HG03060 (cell line): ENCODE results near the gene ZNF134.

Source experiments
- ATAC-seq: cut with Tn5 transposase; IDR thresholded peaks from one replicate; pipeline ENCODE4 v1.9.1; 2021; ENCODE audit warnings: low read depth, moderate number of reproducible peaks; ENCODE audit not compliant: unreplicated experiment

Gene ZNF134

DNA sequence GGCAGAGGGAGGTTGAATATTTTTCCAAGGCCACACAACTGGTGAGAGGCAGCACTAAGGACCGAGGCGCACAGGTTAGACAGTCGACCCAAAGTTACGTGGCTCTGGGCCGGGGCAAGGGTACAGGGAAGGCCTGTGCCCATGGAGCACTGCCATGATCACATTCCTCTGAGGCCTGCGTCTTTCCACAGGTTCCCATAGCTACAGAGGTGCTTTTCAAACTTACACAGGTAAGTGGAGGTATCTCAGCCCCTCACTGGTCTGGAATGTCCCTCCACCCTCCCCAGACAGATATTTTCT, 19.7 kb downstream of the ZNF134 start:
- ATAC-seq: no peak

DNA sequence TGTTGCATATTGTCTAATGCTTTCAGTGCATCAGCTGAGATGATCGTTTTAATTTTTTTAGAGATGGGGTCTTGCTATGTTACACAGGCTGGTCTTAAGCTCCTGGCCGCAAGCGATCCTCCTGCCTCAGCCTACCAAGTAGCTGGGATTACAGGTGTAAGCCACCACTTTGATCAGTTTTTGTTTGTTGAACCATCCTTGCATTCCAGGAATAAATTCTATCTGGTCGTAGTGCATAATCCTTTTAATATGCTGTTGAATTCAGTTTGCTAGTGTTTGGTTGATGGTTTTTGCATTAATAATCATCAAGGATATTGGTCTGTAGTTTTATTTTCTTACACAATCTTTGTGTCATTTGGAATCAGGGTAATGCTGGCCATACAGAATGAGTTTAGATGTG, 23.3 kb downstream of the ZNF134 start:
- ATAC-seq: no peak

DNA sequence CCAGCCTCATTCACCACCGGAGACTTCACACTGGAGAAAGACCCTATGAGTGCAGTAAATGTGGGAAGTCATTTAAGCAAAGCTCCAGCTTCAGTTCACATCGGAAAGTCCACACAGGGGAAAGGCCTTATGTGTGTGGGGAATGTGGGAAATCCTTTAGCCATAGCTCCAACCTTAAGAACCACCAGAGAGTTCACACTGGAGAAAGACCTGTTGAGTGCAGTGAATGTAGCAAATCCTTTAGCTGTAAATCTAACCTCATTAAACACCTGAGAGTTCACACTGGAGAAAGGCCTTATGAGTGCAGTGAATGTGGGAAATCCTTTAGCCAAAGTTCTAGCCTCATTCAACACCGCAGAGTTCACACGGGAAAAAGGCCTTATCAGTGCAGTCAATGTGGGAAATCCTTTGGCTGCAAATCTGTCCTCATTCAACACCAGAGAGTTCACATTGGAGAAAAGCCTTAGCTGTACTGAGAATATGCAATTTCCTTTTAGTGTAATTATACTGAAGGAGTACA, 27.7 kb downstream of the ZNF134 start:
- ATAC-seq: no peak

DNA sequence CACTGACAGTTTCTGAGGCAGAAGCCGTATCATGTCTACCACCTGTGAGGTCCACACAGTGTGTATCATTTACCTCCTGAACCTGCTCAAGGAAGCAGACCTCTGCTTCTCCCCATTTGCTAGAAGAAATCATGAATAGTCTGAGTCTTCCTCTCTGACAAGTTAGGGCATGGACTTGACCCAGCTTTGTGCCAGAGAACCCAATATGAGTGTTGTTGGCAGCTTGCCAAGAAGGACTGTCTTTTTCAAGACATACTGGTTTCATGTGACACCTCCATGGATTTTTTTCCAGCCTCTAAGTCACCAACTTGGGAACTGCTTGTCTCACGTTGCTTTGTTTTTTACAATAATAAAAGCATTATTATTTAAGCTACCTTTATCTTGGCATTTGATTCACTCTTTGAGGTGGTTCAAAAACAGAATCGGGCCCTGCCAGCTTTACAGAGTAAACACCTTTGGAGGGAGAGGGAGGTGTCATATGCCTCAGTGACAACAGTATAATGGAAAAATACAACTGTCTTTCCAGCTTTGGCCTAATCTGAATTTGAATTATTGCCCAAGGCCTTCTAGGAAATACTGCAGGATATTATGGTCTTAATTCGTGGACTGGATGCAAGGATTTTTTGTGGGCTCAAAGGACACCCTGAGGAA, 28.5 kb downstream of the ZNF134 start:
- no peak for ATAC-seq

DNA sequence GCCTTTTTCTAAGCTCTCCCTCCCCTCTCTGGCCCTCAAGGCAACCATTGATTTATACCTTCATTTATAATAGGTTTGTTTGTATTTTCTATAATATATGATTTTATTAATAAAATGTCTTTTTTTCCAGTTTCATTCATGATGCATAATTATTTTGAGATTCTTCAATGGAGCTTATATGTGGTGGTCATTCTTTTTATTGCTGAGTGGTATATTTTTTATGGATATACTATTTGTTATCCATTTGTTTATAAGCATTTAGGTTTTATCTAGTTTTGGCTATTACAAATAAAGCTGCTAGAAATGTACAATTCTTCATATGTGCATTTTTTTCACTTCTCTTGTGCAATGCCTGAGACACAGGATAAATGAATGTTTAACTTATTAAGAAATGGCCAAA, 29.7 kb downstream of the ZNF134 start:
- ATAC-seq: no peak

DNA sequence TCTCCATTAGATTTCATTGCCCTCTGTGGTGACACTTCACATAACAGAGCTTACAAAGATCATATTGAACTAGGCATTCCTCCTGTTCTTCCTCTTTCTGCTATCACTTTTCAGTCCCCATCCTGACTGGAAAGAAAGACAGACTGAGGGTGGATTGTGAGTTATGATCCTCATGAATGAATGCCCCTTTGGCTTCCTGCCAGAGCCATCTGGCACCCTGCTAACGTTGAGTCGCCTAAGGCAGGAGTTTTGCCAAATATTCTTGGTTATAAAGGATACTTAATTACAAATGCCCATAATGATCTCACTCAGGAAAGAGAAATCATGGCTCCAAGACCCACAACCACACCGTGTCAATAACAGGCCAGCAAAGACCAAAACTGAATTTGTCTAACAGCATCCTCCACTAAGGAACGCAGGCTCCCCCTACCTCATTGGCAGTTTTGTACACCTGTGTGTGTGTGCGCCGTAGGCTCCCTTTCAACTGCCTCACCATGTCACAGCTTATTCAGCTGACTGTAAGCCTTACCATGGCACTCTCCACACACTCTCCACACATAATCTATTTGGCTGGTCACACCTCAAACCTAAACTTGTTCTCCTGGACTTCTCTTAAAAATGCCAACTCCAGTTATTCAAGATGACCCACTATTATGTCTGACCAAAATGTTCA, 34.4 kb downstream of the ZNF134 start:
- ATAC-seq: no peak

DNA sequence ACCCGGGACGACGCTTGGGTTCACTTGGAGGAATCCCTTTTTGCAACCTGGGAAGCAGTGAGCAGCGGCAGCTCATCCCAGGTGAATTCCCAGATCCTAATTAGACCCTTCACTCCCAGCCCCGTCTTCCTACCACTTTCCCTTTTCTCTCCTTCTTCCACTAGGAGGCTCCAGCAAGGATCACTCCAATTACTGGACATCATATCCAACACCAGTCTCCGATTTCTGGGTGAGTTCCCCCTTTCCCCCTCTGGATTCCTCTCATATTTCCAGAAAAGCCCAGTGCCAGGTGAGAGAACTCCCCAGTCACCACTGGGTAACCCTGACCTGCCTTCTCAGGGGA, 37.6 kb downstream of the ZNF134 start:
- ATAC-seq: no peak

DNA sequence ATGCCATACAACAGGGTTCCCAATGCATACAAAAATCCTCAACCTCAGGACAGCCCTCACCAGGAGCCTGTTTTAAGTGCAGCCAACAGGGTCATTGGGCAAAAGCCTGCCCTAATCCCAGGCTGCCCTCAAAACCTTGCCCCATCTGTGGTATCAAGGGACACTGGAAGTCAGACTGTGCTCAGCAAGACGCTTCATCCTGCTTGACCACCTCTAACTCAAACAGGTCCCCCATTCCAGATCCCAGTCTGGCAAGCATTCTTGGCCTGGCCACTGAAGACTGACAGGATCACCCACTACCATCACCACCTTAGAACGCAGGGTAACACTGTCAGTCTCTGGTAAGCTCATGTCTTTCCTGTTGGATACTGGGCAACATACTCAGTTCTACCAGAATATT, 39.6 kb downstream of the ZNF134 start:
- ATAC-seq: no peak

DNA sequence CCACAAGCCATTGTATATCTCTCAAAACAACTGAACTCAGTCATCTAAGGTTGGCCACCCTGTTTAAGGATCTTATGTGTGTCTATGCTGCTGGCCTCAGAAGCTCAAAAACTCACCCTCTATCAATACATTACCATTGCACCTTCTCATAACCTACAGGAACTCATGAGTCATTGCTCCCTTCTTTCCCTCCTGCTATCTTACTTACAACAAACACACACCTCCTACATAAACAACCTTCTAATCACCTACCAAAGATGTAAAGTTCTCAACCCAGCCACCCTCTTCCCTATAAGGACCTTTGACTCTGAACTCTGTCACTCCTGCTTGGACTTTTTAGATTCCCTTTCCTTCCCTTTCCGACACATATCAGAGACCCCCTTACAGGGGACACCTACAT, 41.4 kb downstream of the ZNF134 start:
- no peak for ATAC-seq

DNA sequence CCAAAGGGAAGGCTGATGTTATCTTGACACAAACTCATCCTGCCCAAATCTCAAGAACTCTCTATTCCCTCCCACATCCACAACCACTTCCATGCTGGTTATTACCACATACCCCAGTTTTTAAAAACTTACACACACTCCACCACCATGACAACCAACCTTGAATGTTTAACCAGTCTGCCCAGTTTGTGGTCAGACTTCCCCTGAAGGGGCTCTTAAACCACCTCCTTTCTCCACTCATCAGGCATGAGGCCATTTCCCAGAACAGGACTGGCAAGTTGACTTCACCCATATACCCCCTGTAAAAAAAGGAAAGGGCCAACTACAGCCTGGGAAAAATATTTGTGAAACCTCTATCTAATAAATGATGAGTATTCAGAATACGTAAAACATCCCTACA, 42.3 kb downstream of the ZNF134 start:
- no peak for ATAC-seq

DNA sequence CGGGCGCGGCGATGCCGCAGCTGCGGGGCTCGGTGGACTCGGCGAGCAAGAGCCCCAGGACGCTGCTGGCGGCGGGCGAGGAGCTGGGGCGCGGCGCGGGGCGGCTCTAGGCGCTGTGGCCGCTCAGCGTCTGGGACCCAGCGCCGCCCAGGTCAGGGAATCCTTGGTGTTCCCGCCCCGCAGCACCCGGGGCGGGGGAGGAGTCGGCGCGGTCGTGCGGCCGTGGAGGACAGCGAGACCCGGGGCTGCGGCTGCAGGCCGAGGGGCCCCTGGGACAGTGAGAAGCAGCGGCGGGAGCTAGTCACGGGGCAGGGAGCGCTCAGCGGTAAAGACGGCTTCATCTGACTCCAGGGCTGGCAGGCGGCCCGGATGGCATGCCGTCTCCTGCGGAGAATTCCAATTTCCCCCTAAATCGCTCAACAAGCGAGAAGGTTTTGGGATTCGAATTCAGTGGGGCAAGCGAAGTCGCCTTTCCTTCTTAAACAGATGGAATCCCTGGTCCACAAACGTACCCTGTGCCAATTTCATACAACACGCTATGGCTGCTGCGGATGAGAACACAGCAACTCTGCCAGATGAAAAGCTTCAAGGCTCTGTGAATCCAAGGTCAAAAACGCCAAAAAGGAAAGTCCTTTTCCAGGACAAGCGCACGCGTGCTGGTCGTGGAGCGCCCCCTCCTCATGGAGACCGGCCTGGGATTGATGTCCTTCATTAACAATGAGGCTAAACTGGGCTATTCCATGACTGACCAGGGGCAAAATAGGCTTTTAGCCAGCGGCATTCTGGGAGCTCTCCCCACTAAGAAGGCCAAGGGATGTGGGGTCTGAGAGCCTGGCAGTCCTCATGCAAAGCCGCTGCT, 50.5 kb downstream of the ZNF134 start:
- ATAC-seq: no peak

DNA sequence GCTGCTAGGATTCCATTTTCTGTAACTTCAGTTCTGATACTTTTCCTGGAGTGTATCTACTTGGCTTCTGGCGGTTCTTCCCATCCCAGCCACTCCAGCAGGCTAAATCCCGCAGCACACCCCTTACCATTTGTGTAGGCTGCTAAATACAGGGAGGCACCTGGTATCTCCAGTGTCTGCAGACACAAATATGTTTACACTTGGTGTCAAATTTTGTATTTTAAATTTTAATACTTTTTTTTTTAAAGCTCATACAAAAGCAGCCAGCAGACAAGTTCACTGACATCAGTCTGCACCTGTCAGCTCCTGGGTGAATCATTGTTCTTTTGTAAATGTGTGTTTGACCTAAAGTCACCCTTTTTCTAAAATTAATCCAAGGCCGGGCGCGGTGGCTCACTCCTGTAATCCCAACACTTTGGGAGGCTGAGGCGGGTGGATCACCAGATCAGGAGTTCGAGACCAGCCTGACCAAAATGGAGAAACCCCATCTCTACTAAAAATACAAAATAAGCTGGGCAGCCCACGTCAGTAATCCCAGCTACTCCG, 51.3 kb downstream of the ZNF134 start:
- ATAC-seq: no peak

DNA sequence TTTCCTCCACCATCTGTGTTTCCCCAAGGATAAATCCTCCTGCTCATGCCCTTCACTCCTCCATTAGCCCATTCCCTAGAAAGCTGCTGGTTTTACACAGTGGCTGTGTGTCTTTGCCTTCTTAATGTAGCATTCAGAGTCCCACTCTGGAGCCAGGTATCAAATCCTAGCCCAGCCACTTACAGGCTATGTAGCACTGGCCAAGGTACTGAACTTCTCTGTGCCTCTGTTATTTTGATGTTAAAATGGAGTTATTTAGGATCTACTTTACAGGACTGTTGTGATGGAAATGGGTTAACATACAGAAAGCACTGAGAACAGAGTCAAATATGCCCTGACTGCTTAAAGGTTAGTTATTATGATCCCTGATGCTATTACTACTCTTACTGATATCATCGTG, 53.2 kb downstream of the ZNF134 start:
- no peak for ATAC-seq

DNA sequence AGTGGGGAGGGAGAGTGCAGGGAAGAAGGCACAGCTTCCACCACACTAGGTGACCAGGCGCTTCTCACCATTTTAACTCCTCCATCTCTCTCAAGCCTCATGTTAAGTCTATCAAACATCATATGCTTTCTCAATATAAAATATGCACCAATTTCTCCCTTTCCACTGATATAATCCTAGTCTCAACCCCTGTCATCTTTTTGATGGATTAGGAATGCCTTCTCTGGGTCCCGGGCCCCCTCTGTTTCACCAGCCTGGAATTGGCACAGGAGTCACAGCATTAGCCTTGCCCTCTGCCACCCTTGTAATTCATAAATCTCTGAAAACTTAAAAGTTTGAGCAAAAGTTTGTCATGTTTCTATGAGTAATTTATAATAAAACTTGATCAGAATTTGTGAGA, 54.6 kb downstream of the ZNF134 start, which contains the start of gene ZSCAN4:
Gene ZSCAN4 (plus strand): TSS at position 301 of the 400 bp plus-strand sequence. CDS start 7,211 bp downstream, outside the sequence.
- no peak for ATAC-seq

DNA sequence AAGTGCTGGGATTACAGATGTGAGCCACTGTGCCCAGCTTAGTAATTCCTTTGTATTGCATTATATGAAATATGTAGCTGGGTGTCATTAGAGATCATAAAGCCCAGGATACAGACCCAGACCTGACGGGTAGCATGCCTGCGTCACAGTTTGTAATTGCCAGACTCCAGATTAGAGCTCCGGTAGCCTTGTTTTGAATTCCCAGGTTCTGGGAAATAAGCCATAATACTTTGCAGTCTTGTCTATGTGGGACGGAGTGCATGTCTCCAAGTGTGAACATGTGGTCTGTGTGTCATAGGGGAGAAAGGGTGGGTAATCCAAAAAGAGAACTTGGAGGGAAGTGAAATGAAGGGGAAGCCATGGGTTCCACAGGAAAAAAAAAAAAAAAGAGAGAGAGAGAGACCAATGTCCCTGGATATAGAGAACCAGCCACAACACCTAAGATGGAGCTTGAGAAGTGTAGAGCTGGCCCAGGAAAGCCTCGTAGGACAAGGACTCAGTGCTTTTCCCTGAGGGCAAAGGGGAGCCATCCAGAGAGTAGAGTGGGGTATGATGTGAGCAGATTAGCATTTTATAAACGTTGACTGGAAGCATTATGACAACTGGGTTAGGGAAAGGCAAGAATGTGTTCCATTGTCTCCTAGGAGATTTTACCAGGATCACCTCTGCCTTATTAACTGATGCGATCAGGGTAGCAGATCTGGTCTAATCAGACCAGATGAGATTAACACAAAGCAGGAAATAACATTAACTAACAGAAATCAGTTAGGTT, 57.3 kb downstream of the ZNF134 start:
- ATAC-seq: no peak

DNA sequence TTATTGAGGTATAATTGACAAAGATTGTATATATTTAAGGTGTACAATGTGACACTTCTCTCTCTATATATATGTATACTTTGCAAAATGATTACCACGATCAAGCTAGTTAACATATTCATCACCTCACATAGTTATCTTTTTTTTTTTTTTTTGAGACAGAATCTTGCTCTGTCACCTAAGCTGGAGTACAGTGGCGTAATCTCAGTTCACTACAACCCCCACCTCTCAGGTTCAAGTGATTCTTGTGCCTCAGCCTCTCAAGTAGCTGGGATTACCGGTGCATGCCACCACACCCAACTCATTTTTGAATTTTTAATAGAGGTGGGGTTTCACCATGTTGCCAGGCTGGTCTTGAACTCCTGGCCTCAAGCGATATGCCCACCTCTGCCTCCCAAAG, 58.4 kb downstream of the ZNF134 start:
- ATAC-seq: no peak
